Left lung (tissue), 10 donors: ENCODE measurements around the gene PRXL2A. TPM values are rescaled to one million over a fixed set of nuclear protein-coding genes. Genes with fewer than 3 reads are reported as not detected.
A peak's percentile ranks its signal among the peaks of the same experiment; 100 is the strongest.
"Not testable (repeated sequence)": the region's sequence is repeated elsewhere in the genome, so short reads cannot be mapped to it uniquely, and the experiment has no call there.

Experiments used
- ATAC-seq: fragments of 200-7000 bp; cut with Tn5 transposase; one replicate; pipeline ENCODE4 v1.9.1; 2020; ENCODE audit warnings: moderate library complexity
- DNase-seq, 4 donors: peaks; one replicate each; pipeline ENCODE4 v3.0.0-alpha.2; 2013 to 2020
- H3K27ac ChIP-seq, 2 donors: fragments of 200-600 bp; sonication (generic) in 1 of 2; one replicate each; pipeline versions ENCODE4 v1.5.0 to v1.8.0; 2020 to 2021
- H3K27me3 ChIP-seq, 2 donors: fragments of 200-600 bp; sonication (generic) in 1 of 2; one replicate each; pipeline versions ENCODE4 v1.5.0 to v1.8.0; 2020 to 2021
- H3K36me3 ChIP-seq, 2 donors: fragments of 200-600 bp; sonication (generic) in 1 of 2; one replicate each; pipeline versions ENCODE4 v1.5.0 to v1.8.0; 2020 to 2021
- H3K4me1 ChIP-seq, 2 donors: fragments of 200-600 bp; one replicate each; pipeline ENCODE4 v1.8.0; 2021
- H3K4me3 ChIP-seq, 2 donors: fragments of 200-600 bp; sonication (generic) in 1 of 2; one replicate each; pipeline versions ENCODE4 v1.5.0 to v1.8.0; 2020 to 2021; ENCODE audit warnings: mild to moderate bottlenecking in 1 of 2
- H3K9me3 ChIP-seq, 2 donors: fragments of 200-600 bp; sonication (generic) in 1 of 2; one replicate each; pipeline versions ENCODE4 v1.5.0 to v1.8.0; 2020 to 2021
- CTCF ChIP-seq, 2 donors: fragments of 200-600 bp; sonication (generic) in 1 of 2; IDR thresholded peaks; one replicate each; pipeline versions ENCODE4 v1.5.0 to v1.8.0; 2021; ENCODE audit warnings: antibody characterized with exemption in 2 of 2
- intact Hi-C, 2 donors: fragments of 100-400 bp; cut with DNase I; formaldehyde crosslinking; loops; one replicate each; pipeline versions ENCODE4 v1.11.2 to v1.14.2; 2022
- polyA plus RNA-seq, 6 donors: library from polyadenylated mRNA; unstranded; fragments of 120-200 nt; gene quantifications; one replicate each; pipeline ENCODE4 v1.2.1, GENCODE V29; 2013; ENCODE audit not compliant: insufficient read length in 6 of 6
- total RNA-seq, 2 donors: library from RNA; stranded (reverse); fragmentation: NEBNext Ultra II Directional; extraction: Animal tissue kit (Norgen Biotek cat#: 25700); gene quantifications; one replicate each; pipeline ENCODE4 v1.2.1, GENCODE V29; 2021
- donor health status: DM: no; HTN: yes; CAD: no.
- donor health status: DM: no; HTN: no; CAD: no.

The PRXL2A gene
- total and polyA plus RNA-seq, 8 donors, result 46.2 to 96.9 (median 90.7) TPM

GRCh38 chr10:80416479-80417098 is 8.2 kb downstream of the PRXL2A start:
- no peaks in the 10 kb centered on the region for H3K36me3 ChIP-seq
- H3K9me3 ChIP-seq, result no peaks in the 10 kb centered on the region
- H3K4me3 ChIP-seq, result no peak overlapping the region
- ATAC-seq (peak; percentile 16), DNase-seq (peak in 2 of 4 donors; percentile 77 to 91)
- intact Hi-C loops, result no loop called here
- H3K27ac ChIP-seq, result no peak overlapping the region
- peaks cover 8 to 24% of the 10 kb centered on the region in 2 donors for H3K4me1 ChIP-seq
- H3K27me3 ChIP-seq, result no peaks in the 10 kb centered on the region
- TF ChIP-seq CTCF (IDR thresholded peaks at IDR 0.05), result no peak

- not testable (repeated sequence) for H3K27ac ChIP-seq
- H3K4me1 ChIP-seq, result peaks cover 8 to 24% of the 10 kb centered on the region in 2 donors
Measured at GRCh38 chr10:80417256-80417655, 8.9 kb downstream of the PRXL2A start.

GRCh38 chr10:80421050-80421706 is 12.8 kb downstream of the PRXL2A start:
- Histone ChIP-seq H3K4me3 (no peak overlapping the region), H3K27me3 (no peaks in the 10 kb centered on the region), H3K27ac (no peak overlapping the region), H3K36me3 (peaks cover 0 to 11% of the 10 kb centered on the region in 2 donors), H3K4me1 (peaks cover 0 to 3% of the 10 kb centered on the region in 2 donors), H3K9me3 (no peaks in the 10 kb centered on the region)
- intact Hi-C loops, result no loop called here
- DNase-seq (no peak), ATAC-seq (no peak)
- TF ChIP-seq CTCF (IDR thresholded peaks at IDR 0.05), result no peak

More at GRCh38 chr10:80417256-80417655, 8.9 kb downstream of the PRXL2A start:
- intact Hi-C loops, DNase-seq, H3K36me3 ChIP-seq, ATAC-seq, H3K27me3 ChIP-seq, H3K4me3 ChIP-seq, H3K9me3 ChIP-seq: not testable (repeated sequence)

GRCh38 chr10:80421707-80422536 is 13.6 kb downstream of the PRXL2A start:
- Histone ChIP-seq H3K4me1 (no peaks in the 10 kb centered on the region), H3K9me3 (no peaks in the 10 kb centered on the region), H3K27me3 (no peaks in the 10 kb centered on the region), H3K27ac (no peak overlapping the region), H3K36me3 (peaks cover 0 to 15% of the 10 kb centered on the region in 2 donors), H3K4me3 (no peak overlapping the region)
- intact Hi-C loops, result no loop called here
- DNase-seq, result no peak
- no peak for ATAC-seq
- no peak for TF ChIP-seq CTCF (IDR thresholded peaks at IDR 0.05)

GRCh38 chr10:80425901-80426300 is 17.6 kb downstream of the PRXL2A start:
- TF ChIP-seq CTCF (IDR thresholded peaks at IDR 0.05), result no peak
- peaks cover 0 to 26% of the 10 kb centered on the region in 2 donors for H3K36me3 ChIP-seq
- no peaks in the 10 kb centered on the region for H3K9me3 ChIP-seq
- no peak overlapping the region for H3K4me3 ChIP-seq
- H3K4me1 ChIP-seq, result no peaks in the 10 kb centered on the region
- DNase-seq, result no peak
- intact Hi-C loops, result no loop called here
- ATAC-seq, result no peak
- no peaks in the 10 kb centered on the region for H3K27me3 ChIP-seq
- H3K27ac ChIP-seq, result no peak overlapping the region
